Stomach (tissue), 9 donors: ENCODE measurements around the gene DRD2. TPM values are rescaled to one million over a fixed set of nuclear protein-coding genes. Genes with fewer than 3 reads are reported as not detected.

ENCODE experiments used
- DNase-seq, 2 donors: peaks; one replicate each; pipeline versions ENCODE4 v3.0.0 to v3.0.0-alpha.2; 2013 to 2019
- H3K27ac ChIP-seq, 5 donors: fragments of 200-600 bp in 4 of 5; sonication (generic) in 4 of 5; one replicate each; pipeline ENCODE4 v1.5.1; 2013 to 2019; ENCODE audit warnings: mild to moderate bottlenecking in 1 of 5, moderate library complexity in 1 of 5
- H3K27me3 ChIP-seq, 3 donors: fragments of 200-600 bp; sonication (generic); one replicate each; pipeline ENCODE4 v1.5.1; 2017 to 2019; ENCODE audit warnings: mixed run types in 1 of 3
- H3K36me3 ChIP-seq, 4 donors: fragments of 200-600 bp; sonication (generic); 1 replicate in 3 of 4; 2 replicates in 1 of 4; pipeline ENCODE4 v1.5.1; 2016 to 2019
- H3K4me1 ChIP-seq, 4 donors: fragments of 200-600 bp; sonication (generic); one replicate each; pipeline ENCODE4 v1.5.1; 2016 to 2019
- H3K4me3 ChIP-seq, 4 donors: fragments of 200-600 bp; sonication (generic) in 3 of 4; one replicate each; pipeline ENCODE4 v1.5.1; 2016 to 2019; ENCODE audit warnings: mild to moderate bottlenecking in 1 of 4
- H3K9me3 ChIP-seq, 4 donors: fragments of 200-600 bp; sonication (generic); one replicate each; pipeline ENCODE4 v1.5.1; 2016 to 2019
- EP300 ChIP-seq: sonication (generic); formaldehyde crosslinking; IDR thresholded peaks from one replicate; pipeline ENCODE4 v1.6.1; 2017; ENCODE audit warnings: antibody characterized with exemption
- POLR2A ChIP-seq, 4 donors: fragments of 450-650 bp; IDR thresholded peaks; one replicate each; pipeline ENCODE4 v1.6.1; 2016; ENCODE audit warnings: antibody characterized with exemption in 4 of 4, control low read depth in 2 of 4, mild to moderate bottlenecking in 1 of 4, moderate library complexity in 1 of 4
- POLR2AphosphoS5 ChIP-seq, 3 donors: sonication (generic); formaldehyde crosslinking; IDR thresholded peaks; one replicate each; pipeline ENCODE4 v1.6.1; 2016; ENCODE audit warnings: antibody characterized with exemption in 3 of 3
- WGBS, 5 donors: extraction: QIAGEN DNeasy Blood & Tissue Kit in 3 of 5; methylation state at CpG; one replicate each; pipeline versions ENCODE4 v1.1.5 to v1.1.7; 2013 to 2018; 5-methylcytosine and 5-hydroxymethylcytosine counted together
- intact Hi-C: fragments of 100-400 bp; cut with DNase I; formaldehyde crosslinking; loops from one replicate; pipeline ENCODE4 v1.15.1; 2023; ENCODE audit warnings: low total_unique reads
- polyA plus RNA-seq, 3 donors: library from polyadenylated mRNA; stranded (reverse); fragments of 200-250 nt; gene quantifications; one replicate each; pipeline ENCODE4 v1.2.3, GENCODE V29; 2013
- total RNA-seq, 5 donors: library from RNA; depleted of rRNA; stranded (reverse); fragments of >200 nt; gene quantifications; one replicate each; pipeline versions ENCODE4 v1.1.0 to v1.2.3, GENCODE V29; 2014 to 2016
- TF ChIP-seq, protein P1 (sequence below), 7 experiments: fragments of 450-650 bp in 4 of 7; fragments of 200-600 bp in 3 of 7; sonication (generic) in 3 of 7; IDR thresholded peaks; one replicate each; pipeline ENCODE4 v1.5.1; 2016 to 2019; ENCODE audit warnings: antibody characterized with exemption in 7 of 7, control low read depth in 2 of 7, mild to moderate bottlenecking in 1 of 7
- donor health status: healthy with polysubstance abuse.
- donor health status: Bipolar disorder and iron deficiency.
- donor health status: healthy.

Gene DRD2
- total and polyA plus RNA-seq, 8 donors, result 0.03 TPM; not detected in 7

DNA sequence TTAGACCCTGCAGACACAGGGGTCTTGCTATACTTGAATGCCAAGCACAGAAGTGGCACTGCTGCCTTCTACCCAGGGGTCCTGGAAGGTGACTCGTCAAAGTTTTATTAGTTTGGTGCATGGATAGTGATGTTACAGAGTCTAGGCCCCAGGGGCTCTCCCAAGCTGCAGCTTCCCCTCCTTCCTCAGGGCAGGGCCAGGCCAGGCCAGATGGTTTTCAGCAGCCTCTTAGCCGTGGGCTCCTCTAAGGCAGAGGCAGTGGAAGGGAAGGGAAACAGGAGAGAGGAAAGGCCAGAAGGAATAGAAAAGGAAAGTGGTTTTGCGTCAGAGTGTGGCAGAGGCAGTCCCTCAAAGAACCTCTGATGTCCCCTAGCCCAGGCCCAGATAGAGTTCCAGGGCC is 65.7 kb downstream of the DRD2 start:
- H3K4me1 ChIP-seq, result no peaks in the 10 kb centered on the region
- DNase-seq, result no peak
- no peaks in the 10 kb centered on the region for H3K36me3 ChIP-seq
- H3K27me3 ChIP-seq, result peaks cover 0 to 7% (median 0%) of the 10 kb centered on the region in 3 donors
- no peaks in the 10 kb centered on the region for H3K9me3 ChIP-seq
- intact Hi-C loops, result no loop called here
- no peak overlapping the region for H3K4me3 ChIP-seq
- no peak overlapping the region for H3K27ac ChIP-seq
- 75 to 85% (median 83%) methylated on average over 3 of the region's 3 CpGs for WGBS, 5 donors
- TF ChIP-seq, protein P1, sequence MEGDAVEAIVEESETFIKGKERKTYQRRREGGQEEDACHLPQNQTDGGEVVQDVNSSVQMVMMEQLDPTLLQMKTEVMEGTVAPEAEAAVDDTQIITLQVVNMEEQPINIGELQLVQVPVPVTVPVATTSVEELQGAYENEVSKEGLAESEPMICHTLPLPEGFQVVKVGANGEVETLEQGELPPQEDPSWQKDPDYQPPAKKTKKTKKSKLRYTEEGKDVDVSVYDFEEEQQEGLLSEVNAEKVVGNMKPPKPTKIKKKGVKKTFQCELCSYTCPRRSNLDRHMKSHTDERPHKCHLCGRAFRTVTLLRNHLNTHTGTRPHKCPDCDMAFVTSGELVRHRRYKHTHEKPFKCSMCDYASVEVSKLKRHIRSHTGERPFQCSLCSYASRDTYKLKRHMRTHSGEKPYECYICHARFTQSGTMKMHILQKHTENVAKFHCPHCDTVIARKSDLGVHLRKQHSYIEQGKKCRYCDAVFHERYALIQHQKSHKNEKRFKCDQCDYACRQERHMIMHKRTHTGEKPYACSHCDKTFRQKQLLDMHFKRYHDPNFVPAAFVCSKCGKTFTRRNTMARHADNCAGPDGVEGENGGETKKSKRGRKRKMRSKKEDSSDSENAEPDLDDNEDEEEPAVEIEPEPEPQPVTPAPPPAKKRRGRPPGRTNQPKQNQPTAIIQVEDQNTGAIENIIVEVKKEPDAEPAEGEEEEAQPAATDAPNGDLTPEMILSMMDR (IDR thresholded peaks at IDR 0.05), result no peak
- TF ChIP-seq EP300 (no peak), POLR2AphosphoS5 (IDR thresholded peaks at IDR 0.05) (no peak), POLR2A (IDR thresholded peaks at IDR 0.05) (no peak)

GRCh38 chr11:113408887-113409286 is 66.3 kb downstream of the DRD2 start:
- no peak for DNase-seq
- 82 to 95% (median 86%) methylated on average over 9 of the region's 9 CpGs for WGBS, 5 donors
- TF ChIP-seq EP300 (no peak), POLR2AphosphoS5 (IDR thresholded peaks at IDR 0.05) (no peak), POLR2A (IDR thresholded peaks at IDR 0.05) (no peak)
- TF ChIP-seq, protein P1 (IDR thresholded peaks at IDR 0.05), result no peak

DNA sequence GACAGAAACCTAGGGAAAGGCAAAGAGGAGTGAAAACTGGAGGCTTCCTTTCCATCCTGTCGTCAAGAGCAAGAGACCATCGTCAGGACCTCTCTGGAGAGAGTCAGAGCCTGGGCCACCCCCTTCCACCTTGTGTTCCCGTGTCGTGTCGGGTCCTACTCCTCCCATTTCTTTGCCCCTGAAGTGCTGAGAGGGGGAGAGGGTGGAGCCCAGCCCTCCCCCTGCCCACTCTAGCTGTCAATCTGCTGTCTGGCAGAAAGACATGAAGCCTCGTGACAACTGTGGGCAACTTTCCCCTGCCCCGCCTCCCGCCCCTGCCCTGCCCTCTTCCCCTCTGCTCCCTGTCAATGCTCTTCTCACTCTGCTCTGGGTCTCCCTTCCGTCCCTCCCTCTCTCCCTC is 67.0 kb downstream of the DRD2 start:
- Histone ChIP-seq H3K9me3 (no peaks in the 10 kb centered on the region), H3K36me3 (no peaks in the 10 kb centered on the region), H3K4me3 (no peak overlapping the region), H3K4me1 (no peaks in the 10 kb centered on the region), H3K27ac (no peak overlapping the region), H3K27me3 (peaks cover 0 to 7% (median 0%) of the 10 kb centered on the region in 3 donors)
- WGBS, 5 donors, result 54 to 66% (median 59%) methylated on average over 9 of the region's 9 CpGs
- intact Hi-C loops, result no loop called here
- TF ChIP-seq, protein P1 (IDR thresholded peaks at IDR 0.05), result no peak
- TF ChIP-seq EP300 (no peak), POLR2A (IDR thresholded peaks at IDR 0.05) (no peak), POLR2AphosphoS5 (IDR thresholded peaks at IDR 0.05) (no peak)
- DNase-seq, result no peak

More at GRCh38 chr11:113408887-113409286, 66.3 kb downstream of the DRD2 start:
- intact Hi-C loops, result no loop called here
- H3K27ac ChIP-seq, result no peak overlapping the region
- no peaks in the 10 kb centered on the region for H3K36me3 ChIP-seq
- H3K4me1 ChIP-seq, result no peaks in the 10 kb centered on the region
- no peak overlapping the region for H3K4me3 ChIP-seq
- H3K9me3 ChIP-seq, result no peaks in the 10 kb centered on the region
- peaks cover 0 to 7% (median 0%) of the 10 kb centered on the region in 3 donors for H3K27me3 ChIP-seq

DNA sequence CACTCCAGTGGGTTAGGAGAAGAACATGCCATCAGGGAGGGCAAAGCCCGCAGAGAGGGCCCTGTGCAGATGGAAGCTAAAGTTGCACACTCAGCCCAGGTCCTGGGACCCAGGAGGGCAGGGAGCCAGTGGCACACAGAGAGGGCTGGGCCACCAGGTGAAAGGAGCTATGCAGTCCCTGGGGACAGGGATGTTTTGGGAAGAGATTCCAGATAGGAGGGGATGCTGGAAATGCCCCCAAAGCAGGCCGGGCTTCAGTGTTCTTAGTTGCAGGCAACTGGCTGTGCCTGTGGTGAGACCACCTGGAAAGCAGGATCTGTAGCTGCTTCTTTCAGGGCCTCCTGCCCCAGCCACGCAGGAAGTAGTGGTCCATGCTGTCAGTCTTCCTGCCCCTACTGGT is 68.0 kb downstream of the DRD2 start:
- H3K4me3 ChIP-seq, result no peak overlapping the region
- TF ChIP-seq EP300, result no peak
- TF ChIP-seq, protein P1 (IDR thresholded peaks at IDR 0.05), result no peak
- TF ChIP-seq POLR2AphosphoS5 (IDR thresholded peaks at IDR 0.05), result no peak
- 77 to 91% (median 81%) methylated on average over 3 of the region's 3 CpGs for WGBS, 5 donors
- intact Hi-C loops, result no loop called here
- peaks cover 0 to 7% (median 0%) of the 10 kb centered on the region in 3 donors for H3K27me3 ChIP-seq
- H3K9me3 ChIP-seq, result no peaks in the 10 kb centered on the region
- DNase-seq, result no peak
- H3K36me3 ChIP-seq, result no peaks in the 10 kb centered on the region
- H3K4me1 ChIP-seq, result no peaks in the 10 kb centered on the region
- H3K27ac ChIP-seq, result no peak overlapping the region
